BJ (cell line): ENCODE data around the gene MYO7B. TPM values are rescaled to one million over a fixed set of nuclear protein-coding genes. Genes with fewer than 3 reads are reported as not detected.

Experiments used
- CTCF ChIA-PET: fragments of 350-600 bp; formaldehyde crosslinking; extraction: SDS; loops from one replicate; lab custom pipeline; 2021; ENCODE audit warnings: antibody characterized with exemption, inconsistent platforms; lab: Yijun Ruan, JAX
- POLR2A ChIA-PET: fragments of 300-600 bp; sonication (Branson Sonifier 250); formaldehyde crosslinking; extraction: SDS; loops from one replicate; lab custom pipeline; 2021; ENCODE audit warnings: antibody characterized with exemption; lab: Charles Lee
- DNase-seq: peaks from one replicate; pipeline ENCODE4 v3.0.0-alpha.2; 2011; ENCODE audit warnings: low read depth
- H3K27me3 ChIP-seq: 2 replicates; pipeline ENCODE4 v1.6.0; 2011; ENCODE audit warnings: low read length; ENCODE audit not compliant: control insufficient read depth, insufficient read depth
- H3K36me3 ChIP-seq: 2 replicates; pipeline ENCODE4 v1.5.1; 2011; ENCODE audit warnings: low read length; ENCODE audit not compliant: control insufficient read depth, insufficient read depth
- H3K4me3 ChIP-seq: 2 replicates; pipeline ENCODE4 v1.5.1; 2011; ENCODE audit warnings: low read depth, mild to moderate bottlenecking, control low read depth, low read length
- CTCF ChIP-seq: IDR thresholded peaks from 2 replicates; pipeline ENCODE4 v1.5.1; 2011; ENCODE audit warnings: low read depth, mild to moderate bottlenecking, control low read depth, inconsistent platforms, low read length, moderate library complexity; ENCODE audit not compliant: insufficient read depth
- polyA plus RNA-seq: library from polyadenylated mRNA; depleted of rRNA; stranded (reverse); fragments of >200 nt; gene quantifications from 2 replicates; pipeline ENCODE4 v1.2.3, GENCODE V29; 2011

The MYO7B gene
- polyA plus RNA-seq, 1 experiment = 0.36 TPM

DNA sequence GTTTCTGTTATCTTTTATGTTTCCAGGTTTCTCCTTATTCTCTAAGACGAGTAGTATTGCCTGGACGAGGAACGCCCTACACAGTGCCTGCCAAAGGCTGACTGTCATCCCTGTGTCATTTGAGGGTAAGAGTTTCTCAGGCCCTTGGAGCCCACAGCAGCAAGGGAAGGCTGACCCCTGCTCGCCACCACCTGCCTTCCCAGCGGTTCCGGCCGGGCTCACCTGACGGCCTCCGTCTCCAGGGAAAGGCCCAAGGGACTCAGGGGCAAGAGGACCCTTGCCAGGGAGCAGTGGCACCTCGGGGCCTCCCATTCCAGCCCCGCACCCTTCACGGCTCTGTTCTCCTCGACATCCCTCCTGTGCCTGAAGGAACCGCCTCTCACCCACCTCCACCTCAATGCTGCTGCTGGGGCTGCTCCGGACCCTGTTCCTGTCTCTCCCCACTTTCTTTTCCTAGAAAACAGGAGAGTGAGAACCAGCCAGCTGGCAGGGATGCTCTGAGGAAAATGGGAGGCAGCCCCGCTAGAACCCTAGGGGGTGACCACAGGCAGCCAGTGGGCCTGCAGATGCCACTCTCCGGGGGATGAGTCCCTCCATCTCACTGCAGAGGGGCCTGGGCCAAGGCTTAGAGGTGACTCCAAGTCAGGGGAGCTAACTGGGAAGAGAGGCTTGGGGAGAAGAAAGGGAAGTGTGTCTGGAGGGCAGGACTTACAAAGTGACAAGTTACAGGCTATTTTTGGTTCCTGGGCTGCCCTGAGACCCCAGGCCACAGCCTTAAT, 138.0 kb downstream of the MYO7B start:
- ChIA-PET POLR2A (no interaction called here), CTCF (interaction anchor here (3.5 kb wide), 1 partner anchor 23 kb away, joined by 17 read pairs; no protein-coding TSS in a partner anchor)
- H3K36me3 ChIP-seq = peaks cover 4% of the 10 kb centered on the region
- no peak for DNase-seq
- H3K4me3 ChIP-seq = peak overlapping the region; percentile 60
- TF ChIP-seq CTCF = no peak
- peaks cover 12% of the 10 kb centered on the region for H3K27me3 ChIP-seq

DNA sequence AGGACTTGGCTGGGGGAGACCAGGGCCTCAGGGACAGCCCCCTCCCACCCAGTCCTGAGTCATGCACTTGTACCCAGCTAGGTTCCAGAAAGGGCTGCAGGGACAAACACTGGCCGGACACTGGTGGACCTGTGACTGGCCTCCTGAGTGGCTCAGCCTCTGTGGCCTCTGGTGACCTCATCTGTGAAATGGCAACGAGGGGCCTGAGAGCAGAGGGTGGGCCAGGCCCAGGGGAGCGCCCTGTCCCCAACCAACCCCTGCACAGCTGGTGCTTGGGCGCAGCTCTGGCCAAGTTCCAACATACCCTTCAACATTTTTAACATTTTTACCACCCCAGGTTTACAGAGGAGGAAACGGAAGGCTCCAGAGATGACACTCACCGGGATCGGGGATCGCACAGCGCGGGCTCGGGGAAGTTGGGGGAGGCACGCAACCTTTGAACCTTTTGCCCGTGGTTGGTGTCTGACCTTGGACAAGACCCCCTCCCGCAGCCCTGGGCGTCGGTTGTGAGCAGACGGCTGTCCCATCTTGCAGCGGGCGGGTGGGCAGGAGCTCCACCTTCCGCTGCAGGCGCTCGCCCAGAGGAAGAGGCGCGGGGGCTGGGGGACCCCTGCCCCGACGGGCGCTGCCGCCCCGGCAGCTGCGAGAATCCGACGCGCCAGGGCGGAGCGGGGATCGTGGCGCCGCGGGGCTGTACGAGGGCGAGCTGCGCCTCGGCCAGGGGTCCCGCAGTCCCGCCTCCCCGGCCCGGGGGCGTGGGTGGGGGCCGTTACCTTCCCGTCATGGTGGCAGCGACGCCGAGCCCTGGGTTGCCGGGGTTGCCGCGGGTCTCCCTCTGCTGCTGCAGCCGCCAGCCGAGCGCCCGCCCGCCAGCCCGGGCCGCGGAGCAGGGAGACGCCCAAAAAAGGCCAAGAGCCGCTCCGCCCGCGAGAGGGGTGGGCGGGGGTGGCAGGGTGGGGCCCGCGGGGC, 139.0 kb downstream of the MYO7B start:
- ChIA-PET POLR2A (interaction anchor here (0.6 kb wide), 1 partner anchor 10 kb away, joined by 4 read pairs; no protein-coding TSS in a partner anchor), CTCF (interaction anchor here (0.7 to 3.6 kb wide), 11 partner anchors 11 to 83 kb away, joined by 3 to 24 read pairs (median 4); no protein-coding TSS in a partner anchor)
- DNase-seq = no peak

GRCh38 chr2:127675331-127676261, 140.1 kb downstream of the MYO7B start, which contains the start of gene LIMS2:
LIMS2 (minus strand) TSS chr2:127675530; CDS start chr2:127675024, 506 bp downstream.
- ChIA-PET CTCF (interaction anchor here (0.6 to 3.6 kb wide), 16 partner anchors 10 to 176 kb away, joined by 3 to 24 read pairs (median 3); no protein-coding TSS in a partner anchor), POLR2A (interaction anchor here (0.5 to 0.7 kb wide), 3 partner anchors 11 to 262 kb away, joined by 3 to 4 read pairs (median 3); no protein-coding TSS in a partner anchor)
- H3K4me3 ChIP-seq = peak within 1 kb of the TSS; percentile 60
- peak; percentile 26; the same call in 1 of the 2 replicates for TF ChIP-seq CTCF
- H3K27me3 ChIP-seq = peaks cover 12% of the 10 kb centered on the region
- DNase-seq = peak; percentile 37
- H3K36me3 ChIP-seq = peaks cover 4% of the 10 kb centered on the region

More for the DNA sequence above, 139.0 kb downstream of the MYO7B start:
- TF ChIP-seq CTCF = no peak
- peaks cover 12% of the 10 kb centered on the region for H3K27me3 ChIP-seq
- peaks cover 4% of the 10 kb centered on the region for H3K36me3 ChIP-seq
- peak overlapping the region; percentile 60 for H3K4me3 ChIP-seq

- Histone ChIP-seq H3K4me3 (no peak overlapping the region), H3K27me3 (peaks cover 12% of the 10 kb centered on the region), H3K36me3 (peaks cover 2% of the 10 kb centered on the region; the same call in 1 of the 2 replicates)
- POLR2A ChIA-PET = no interaction called here
- no peak for DNase-seq
- TF ChIP-seq CTCF = no peak
- CTCF ChIA-PET = interaction anchor here (0.6 to 3.6 kb wide), 3 partner anchors 10 to 86 kb away, joined by 3 to 24 read pairs (median 3); no protein-coding TSS in a partner anchor
These were observed 141.4 kb downstream of the MYO7B start for GRCh38 chr2:127676906-127677305.
